OCI-LY3 (cell line): ENCODE measurements around the gene ASXL1.

Source experiments
- CTCF ChIP-seq: fragments of 200-600, 300-600 bp; sonication (generic); IDR thresholded peaks from 2 replicates; pipeline ENCODE4 v1.5.1; 2014; ENCODE audit warnings: antibody characterized with exemption, low read length, low read depth
- EZH2phosphoT487 ChIP-seq: fragments of 200-600 bp; shearing (Covaris generic); IDR thresholded peaks from 2 replicates; pipeline ENCODE4 v1.6.1; 2018; ENCODE audit warnings: antibody characterized with exemption, mixed run types, low read depth

- no peak for TF ChIP-seq CTCF
- no peak for TF ChIP-seq EZH2phosphoT487
Observed at GRCh38 chr20:32429343-32429742, 71.2 kb downstream of the ASXL1 start.
